HEK293T (cell line): Measurements from ENCODE around the gene APRT.

ENCODE experiments used
- CTCF ChIA-PET: fragments of 350-600 bp; formaldehyde crosslinking; extraction: SDS; loops from one replicate; lab custom pipeline; 2021; ENCODE audit warnings: antibody characterized with exemption, inconsistent platforms; lab: Yijun Ruan, JAX
- POLR2A ChIA-PET: fragments of 350-600 bp; formaldehyde crosslinking; extraction: SDS; loops from one replicate; lab custom pipeline; 2020; ENCODE audit warnings: antibody characterized with exemption, inconsistent platforms; lab: Yijun Ruan, JAX
- DNase-seq: peaks from one replicate; pipeline ENCODE4 v3.0.0; 2012; ENCODE audit warnings: mixed read lengths; ENCODE audit errors: extremely low spot score
- ARNT ChIP-seq: fragments of 450-650 bp; IDR thresholded peaks from 2 replicates; pipeline ENCODE4 v1.6.1; 2017; ENCODE audit warnings: mild to moderate bottlenecking
- BHLHE40 ChIP-seq: fragments of 450-650 bp; IDR thresholded peaks from 2 replicates; pipeline ENCODE4 v1.6.1; 2016; ENCODE audit warnings: mild to moderate bottlenecking, moderate library complexity, borderline replicate concordance
- CTBP1 ChIP-seq: fragments of 450-650 bp; IDR thresholded peaks from 2 replicates; pipeline ENCODE4 v1.6.1; 2016; ENCODE audit warnings: borderline replicate concordance
- ELF4 ChIP-seq: fragments of 450-650 bp; IDR thresholded peaks from 2 replicates; pipeline ENCODE4 v1.6.1; 2017; ENCODE audit warnings: antibody characterized with exemption
- FOXA1 ChIP-seq: fragments of 450-650 bp; IDR thresholded peaks from 2 replicates; pipeline ENCODE4 v1.6.1; 2016; ENCODE audit warnings: mild to moderate bottlenecking
- FOXK2 ChIP-seq: fragments of 450-650 bp; IDR thresholded peaks from 2 replicates; pipeline ENCODE4 v1.6.1; 2016; ENCODE audit warnings: mild to moderate bottlenecking
- FOXM1 ChIP-seq: fragments of 450-650 bp; IDR thresholded peaks from 2 replicates; pipeline ENCODE4 v1.6.1; 2017; ENCODE audit warnings: mild to moderate bottlenecking, borderline replicate concordance
- HDGF ChIP-seq: fragments of 450-650 bp; IDR thresholded peaks from 2 replicates; pipeline ENCODE4 v1.6.1; 2017; ENCODE audit warnings: antibody characterized with exemption, borderline replicate concordance
- L3MBTL2 ChIP-seq: fragments of 450-650 bp; conservative IDR thresholded peaks from 2 replicates; pipeline ENCODE4 v1.6.1; 2016; ENCODE audit warnings: mild to moderate bottlenecking
- LEF1 ChIP-seq: fragments of 450-650 bp; IDR thresholded peaks from 2 replicates; pipeline ENCODE4 v1.6.1; 2017; ENCODE audit warnings: mild to moderate bottlenecking, borderline replicate concordance
- NFRKB ChIP-seq: fragments of 450-650 bp; IDR thresholded peaks from 2 replicates; pipeline ENCODE4 v1.6.1; 2016; ENCODE audit warnings: mild to moderate bottlenecking, moderate library complexity
- PKNOX1 ChIP-seq: fragments of 450-650 bp; IDR thresholded peaks from 2 replicates; pipeline ENCODE4 v1.6.1; 2016
- SP1 ChIP-seq: fragments of 450-650 bp; IDR thresholded peaks from 2 replicates; pipeline ENCODE4 v1.6.1; 2017
- SUZ12 ChIP-seq: fragments of 450-650 bp; IDR thresholded peaks from 2 replicates; pipeline ENCODE4 v1.6.1; 2016; ENCODE audit warnings: mild to moderate bottlenecking
- TARDBP ChIP-seq: fragments of 450-650 bp; IDR thresholded peaks from 2 replicates; pipeline ENCODE4 v1.6.1; 2016
- ZNF384 ChIP-seq: fragments of 450-650 bp; IDR thresholded peaks from 2 replicates; pipeline ENCODE4 v1.6.1; 2016

The APRT gene

GRCh38 chr16:88842806-88843205, 31.1 kb upstream of the APRT start:
- POLR2A ChIA-PET: no interaction called here
- no peak for DNase-seq
- CTCF ChIA-PET: no interaction called here
- no peak for TF ChIP-seq ZNF384

GRCh38 chr16:88842308-88842756, 30.6 kb upstream of the APRT start:
- CTCF ChIA-PET: no interaction called here

GRCh38 chr16:88841521-88842307, 30.0 kb upstream of the APRT start:
- POLR2A ChIA-PET: no interaction called here
- DNase-seq: no peak
- TF ChIP-seq BHLHE40: no peak
- TF ChIP-seq TARDBP: no peak
- no peak for TF ChIP-seq HDGF
- no peak for TF ChIP-seq ARNT
- TF ChIP-seq PKNOX1: no peak
- TF ChIP-seq CTBP1: no peak
- TF ChIP-seq FOXK2: no peak
- CTCF ChIA-PET: no interaction called here

More at GRCh38 chr16:88842308-88842756, 30.6 kb upstream of the APRT start:
- no peak for TF ChIP-seq SUZ12
- no peak for TF ChIP-seq HDGF
- TF ChIP-seq CTBP1: no peak
- TF ChIP-seq FOXK2: no peak
- TF ChIP-seq TARDBP: no peak
- no peak for DNase-seq
- POLR2A ChIA-PET: no interaction called here

- DNase-seq: no peak
- CTCF ChIA-PET: no interaction called here
- POLR2A ChIA-PET: interaction anchor here (1.0 kb wide), 1 partner anchor 17 kb away, joined by 3 read pairs; no protein-coding TSS in a partner anchor
- TF ChIP-seq HDGF (no peak), LEF1 (no peak), PKNOX1 (no peak), BHLHE40 (no peak), ARNT (no peak), NFRKB (no peak), FOXK2 (no peak), FOXA1 (no peak), ELF4 (no peak), SP1 (no peak), ZNF384 (no peak), TARDBP (no peak), CTBP1 (no peak), L3MBTL2 (no peak)
Measured at GRCh38 chr16:88840600-88841215, 29.0 kb upstream of the APRT start.

GRCh38 chr16:88839745-88840599, 28.2 kb upstream of the APRT start:
- ChIA-PET CTCF (no interaction called here), POLR2A (interaction anchor here (1.0 kb wide), 1 partner anchor 18 kb away, joined by 3 read pairs; no protein-coding TSS in a partner anchor)
- no peak for TF ChIP-seq FOXK2
- no peak for TF ChIP-seq CTBP1
- TF ChIP-seq ARNT: no peak
- TF ChIP-seq LEF1: no peak
- TF ChIP-seq TARDBP: no peak
- no peak for DNase-seq

GRCh38 chr16:88839026-88839529, 27.4 kb upstream of the APRT start:
- CTCF ChIA-PET: no interaction called here
- POLR2A ChIA-PET: no interaction called here
- no peak for DNase-seq
- TF ChIP-seq TARDBP: no peak
- no peak for TF ChIP-seq BHLHE40
- no peak for TF ChIP-seq HDGF
- no peak for TF ChIP-seq FOXA1
- TF ChIP-seq ZNF384: no peak
- no peak for TF ChIP-seq SP1
- no peak for TF ChIP-seq NFRKB
- no peak for TF ChIP-seq ELF4

- TF ChIP-seq LEF1: no peak
- no peak for TF ChIP-seq NFRKB
- TF ChIP-seq FOXM1: no peak
- TF ChIP-seq FOXA1: no peak
- no peak for TF ChIP-seq SUZ12
- no peak for TF ChIP-seq HDGF
- TF ChIP-seq TARDBP: no peak
- TF ChIP-seq BHLHE40: no peak
- TF ChIP-seq ARNT: no peak
- TF ChIP-seq L3MBTL2: no peak
- TF ChIP-seq FOXK2: no peak
- no peak for TF ChIP-seq ELF4
- TF ChIP-seq PKNOX1: no peak
- no peak for TF ChIP-seq CTBP1
- TF ChIP-seq SP1: no peak
- TF ChIP-seq ZNF384: no peak
- POLR2A ChIA-PET: no interaction called here
- no peak for DNase-seq
- CTCF ChIA-PET: no interaction called here
Measured at GRCh38 chr16:88838566-88838965, 26.8 kb upstream of the APRT start.
